ENCODE data around the gene PDK2. TPM values are rescaled to one million over a fixed set of nuclear protein-coding genes. Genes with fewer than 3 reads are reported as not detected.

The PDK2 gene
- total and polyA plus RNA-seq, 12 donors: 88.1 to 337 (median 225) TPM

DNA sequence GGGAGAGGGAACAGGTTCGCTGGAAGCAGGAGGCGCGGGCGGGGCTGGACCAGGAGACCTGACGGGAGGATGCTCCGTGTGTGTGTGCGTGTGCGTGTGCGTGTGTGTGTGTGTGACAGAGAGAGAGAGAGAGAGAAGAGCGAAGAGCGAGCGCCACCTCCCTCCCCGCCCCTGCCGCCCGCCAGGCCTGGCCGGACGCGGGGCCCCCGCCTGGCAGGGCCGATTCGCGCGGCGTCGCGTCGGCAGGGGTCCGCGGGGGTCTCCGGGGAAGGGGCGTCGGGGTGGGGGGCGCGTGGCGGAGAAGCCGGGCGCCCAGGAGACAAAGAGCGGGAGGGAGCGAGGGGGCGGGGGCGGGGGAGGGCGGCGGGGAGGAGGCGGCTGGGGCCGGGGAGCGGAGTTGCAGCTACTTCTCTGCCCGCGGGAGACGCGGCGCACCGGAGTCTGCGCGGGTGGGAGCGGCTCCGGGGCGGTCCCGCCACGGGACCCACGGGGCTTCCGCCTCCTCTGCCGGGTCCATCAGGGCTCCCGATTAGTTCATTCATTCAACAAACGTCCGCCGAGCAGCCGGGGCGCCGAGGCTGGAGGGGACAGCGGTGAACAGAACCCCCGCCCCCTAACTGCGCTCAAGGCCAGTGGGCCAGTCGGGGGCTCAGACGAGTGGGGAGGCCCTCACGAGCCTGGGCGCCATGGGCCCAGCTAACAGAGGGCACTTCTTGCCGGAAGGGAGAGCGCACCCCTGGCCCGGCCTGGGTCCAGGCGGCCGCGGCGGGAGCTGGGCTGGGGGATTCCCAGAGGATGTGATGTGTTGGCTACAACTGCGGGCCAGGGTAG lies 34.8 kb downstream of the PDK2 start, which contains the start of gene SAMD14:
TSS of gene SAMD14 (minus strand) at position 433 of the 831 bp plus-strand sequence. CDS start 5,201 bp downstream, outside the sequence.
- 2% methylated on average over 45 to 63 of the region's 84 CpGs for WGBS, 2 donors
- Histone ChIP-seq H3K27me3 (peaks cover 0 to 40% (median 0%) of the 10 kb centered on the region in 7 donors), H3K4me1 (peaks cover 14 to 70% (median 46%) of the 10 kb centered on the region in 9 donors), H3K36me3 (peaks cover 0 to 19% (median 4%) of the 10 kb centered on the region in 9 donors), H3K27ac (peak within 1 kb of the TSS in 5 of 10 donors; percentile 17 to 52 (median 34)), H3K9me3 (no peaks in the 10 kb centered on the region), H3K4me3 (peak within 1 kb of the TSS; percentile 33 to 58 (median 55))
- DNase-seq (peak in 1 of 2 donors; percentile 49), ATAC-seq (peak in 6 of 8 donors; percentile 4 to 47 (median 28))
- TF ChIP-seq, protein P1, sequence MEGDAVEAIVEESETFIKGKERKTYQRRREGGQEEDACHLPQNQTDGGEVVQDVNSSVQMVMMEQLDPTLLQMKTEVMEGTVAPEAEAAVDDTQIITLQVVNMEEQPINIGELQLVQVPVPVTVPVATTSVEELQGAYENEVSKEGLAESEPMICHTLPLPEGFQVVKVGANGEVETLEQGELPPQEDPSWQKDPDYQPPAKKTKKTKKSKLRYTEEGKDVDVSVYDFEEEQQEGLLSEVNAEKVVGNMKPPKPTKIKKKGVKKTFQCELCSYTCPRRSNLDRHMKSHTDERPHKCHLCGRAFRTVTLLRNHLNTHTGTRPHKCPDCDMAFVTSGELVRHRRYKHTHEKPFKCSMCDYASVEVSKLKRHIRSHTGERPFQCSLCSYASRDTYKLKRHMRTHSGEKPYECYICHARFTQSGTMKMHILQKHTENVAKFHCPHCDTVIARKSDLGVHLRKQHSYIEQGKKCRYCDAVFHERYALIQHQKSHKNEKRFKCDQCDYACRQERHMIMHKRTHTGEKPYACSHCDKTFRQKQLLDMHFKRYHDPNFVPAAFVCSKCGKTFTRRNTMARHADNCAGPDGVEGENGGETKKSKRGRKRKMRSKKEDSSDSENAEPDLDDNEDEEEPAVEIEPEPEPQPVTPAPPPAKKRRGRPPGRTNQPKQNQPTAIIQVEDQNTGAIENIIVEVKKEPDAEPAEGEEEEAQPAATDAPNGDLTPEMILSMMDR (IDR thresholded peaks at IDR 0.05): no peak
- intact Hi-C loops (cut with DNase I): loop anchor here in 1 of 10 donors (5.0 kb wide), 1 partner anchor 47 kb away; no protein-coding TSS in a partner anchor

DNA sequence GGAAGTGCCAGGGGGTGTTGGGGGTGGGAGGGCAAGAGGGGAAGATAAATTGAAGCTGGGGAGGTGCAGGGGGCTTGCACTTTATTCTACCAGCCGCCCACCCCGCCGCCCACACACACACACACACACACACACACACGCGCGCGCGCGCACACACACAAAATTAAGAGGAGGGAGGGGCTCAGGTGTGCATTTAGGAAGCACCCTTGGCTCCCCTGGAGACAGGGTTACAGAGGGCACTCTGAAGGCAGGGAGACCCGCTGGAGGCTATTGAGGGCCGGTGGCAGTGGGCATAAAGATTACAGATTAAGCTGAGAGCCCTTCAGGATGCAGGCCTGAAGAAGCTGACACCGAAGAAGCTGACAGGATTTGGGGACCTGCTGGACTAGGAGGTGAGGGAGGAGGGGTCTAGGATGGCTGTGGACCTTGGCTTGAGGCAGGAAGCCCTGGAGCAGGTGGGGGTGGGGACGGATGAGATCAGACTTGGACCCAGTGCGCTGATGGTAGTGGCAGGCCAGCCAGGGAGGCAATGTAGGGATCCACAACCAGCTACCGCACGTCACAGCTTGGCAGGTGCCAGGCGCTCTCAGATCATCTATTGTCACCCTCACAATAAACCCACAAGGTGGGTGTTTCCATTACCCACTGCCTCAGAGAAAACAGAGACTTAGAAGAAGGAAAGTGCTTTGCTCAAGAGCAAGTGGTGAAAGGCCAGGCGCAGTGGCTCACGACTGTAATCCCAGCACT lies 35.6 kb downstream of the PDK2 start:
- intact Hi-C loops (cut with DNase I): loop anchor here in 1 of 10 donors (5.0 kb wide), 1 partner anchor 47 kb away; no protein-coding TSS in a partner anchor
- H3K9me3 ChIP-seq: no peaks in the 10 kb centered on the region
- TF ChIP-seq, protein P1 (IDR thresholded peaks at IDR 0.05): no peak
- 53 to 57% methylated on average over 18 to 19 of the region's 19 CpGs for WGBS, 2 donors
- H3K27me3 ChIP-seq: peaks cover 0 to 38% (median 0%) of the 10 kb centered on the region in 7 donors
- peak overlapping the region in 1 of 10 donors; percentile 15 for H3K27ac ChIP-seq
- H3K4me1 ChIP-seq: peaks cover 14 to 70% (median 46%) of the 10 kb centered on the region in 9 donors
- DNase-seq (no peak), ATAC-seq (peak in 4 of 8 donors; percentile 9 to 37 (median 30))
- H3K4me3 ChIP-seq: peak overlapping the region in 9 of 10 donors; percentile 35 to 58 (median 56)
- peaks cover 0 to 27% (median 12%) of the 10 kb centered on the region in 9 donors for H3K36me3 ChIP-seq

DNA sequence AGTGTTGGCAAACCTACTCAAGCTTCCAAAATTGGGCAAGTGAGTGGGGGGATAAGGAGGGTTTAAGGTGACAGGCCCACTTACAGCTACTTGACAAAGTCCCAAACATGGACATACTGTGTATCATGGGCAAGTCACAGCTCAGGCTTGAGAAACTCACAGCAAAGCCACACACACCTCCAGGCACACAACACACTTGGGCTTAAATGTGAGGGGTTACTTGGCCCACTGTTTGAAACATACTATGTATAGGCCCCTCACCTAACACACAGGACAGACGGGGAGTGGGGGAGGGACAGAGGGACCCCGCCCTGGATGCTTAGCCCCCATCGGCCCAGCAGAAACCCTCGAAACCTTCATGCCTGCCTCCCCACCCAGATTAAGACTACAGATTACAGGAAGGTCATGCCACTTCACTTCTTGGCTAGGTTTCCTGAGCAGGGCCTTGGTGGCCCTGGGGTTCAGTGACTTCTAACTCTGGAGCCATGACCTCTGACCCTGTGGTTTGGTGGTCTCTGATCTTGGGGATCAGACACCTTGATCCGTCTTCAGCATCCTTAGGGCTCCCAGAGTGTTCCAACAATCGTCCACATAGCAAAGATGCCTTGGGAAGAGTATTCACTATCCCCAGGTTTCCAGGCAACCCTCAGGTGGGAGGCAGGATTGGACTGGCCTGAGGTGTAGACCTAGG lies 37.1 kb downstream of the PDK2 start:
- peaks cover 14 to 70% (median 46%) of the 10 kb centered on the region in 9 donors for H3K4me1 ChIP-seq
- peaks cover 0 to 42% (median 26%) of the 10 kb centered on the region in 9 donors for H3K36me3 ChIP-seq
- WGBS, 2 donors: 84 to 88% methylated on average over 6 of the region's 6 CpGs
- H3K9me3 ChIP-seq: no peaks in the 10 kb centered on the region
- TF ChIP-seq, protein P1 (IDR thresholded peaks at IDR 0.05): no peak
- DNase-seq (no peak), ATAC-seq (no peak)
- peak overlapping the region in 9 of 10 donors; percentile 25 to 90 (median 77) for H3K27ac ChIP-seq
- H3K4me3 ChIP-seq: no peak overlapping the region
- intact Hi-C loops (cut with DNase I): loop anchor here in 1 of 10 donors (5.0 kb wide), 1 partner anchor 45 kb away; no protein-coding TSS in a partner anchor
- H3K27me3 ChIP-seq: peaks cover 0 to 29% (median 0%) of the 10 kb centered on the region in 7 donors

All from heart right ventricle (tissue), 16 donors.